Thyroid gland (tissue), 4 donors: Measurements from ENCODE around the gene CCL18. TPM values are rescaled to one million over a fixed set of nuclear protein-coding genes. Genes with fewer than 3 reads are reported as not detected.
"Not testable (repeated sequence)": the region's sequence is repeated elsewhere in the genome, so short reads cannot be mapped to it uniquely, and the experiment has no call there.

Source experiments
- DNase-seq, 2 donors: peaks; one replicate each; pipeline ENCODE4 v3.0.0-alpha.2; 2019
- H3K27ac ChIP-seq, 3 donors: fragments of 200-600 bp; sonication (generic); 1 replicate in 2 of 3; 2 replicates in 1 of 3; pipeline ENCODE4 v1.5.1; 2016 to 2019; ENCODE audit warnings: mild to moderate bottlenecking in 1 of 3, moderate library complexity in 1 of 3
- H3K27me3 ChIP-seq: fragments of 200-600 bp; sonication (generic); one replicate; pipeline ENCODE4 v1.5.1; 2019
- H3K36me3 ChIP-seq, 2 donors: fragments of 200-600 bp; sonication (generic); one replicate each; pipeline ENCODE4 v1.5.1; 2016 to 2019
- H3K4me1 ChIP-seq, 2 donors: fragments of 200-600 bp; sonication (generic); one replicate each; pipeline ENCODE4 v1.5.1; 2017 to 2019
- H3K4me3 ChIP-seq, 3 donors: fragments of 200-600 bp; sonication (generic); replicated peaks in 1 of 3; 1 replicate in 2 of 3; 2 replicates in 1 of 3; pipeline ENCODE4 v1.5.1; 2016; ENCODE audit warnings: mild to moderate bottlenecking in 1 of 3
- H3K9me3 ChIP-seq: fragments of 200-600 bp; sonication (generic); one replicate; pipeline ENCODE4 v1.5.1; 2017
- CTCF ChIP-seq, 6 experiments: fragments of 200-600 bp in 3 of 6; fragments of 450-650 bp in 3 of 6; sonication (generic) in 3 of 6; IDR thresholded peaks; one replicate each; pipeline ENCODE4 v1.5.1; 2016 to 2019; ENCODE audit warnings: antibody characterized with exemption in 6 of 6, mild to moderate bottlenecking in 2 of 6, inconsistent platforms in 1 of 6, moderate library complexity in 1 of 6
- POLR2A ChIP-seq, 2 donors: fragments of 450-650 bp; IDR thresholded peaks; one replicate each; pipeline ENCODE4 v1.6.1; 2017; ENCODE audit warnings: antibody characterized with exemption in 2 of 2, mild to moderate bottlenecking in 2 of 2, moderate library complexity in 1 of 2
- WGBS, 2 donors: methylation state at CpG; one replicate each; pipeline ENCODE4 v1.1.5; 2017; 5-methylcytosine and 5-hydroxymethylcytosine counted together
- intact Hi-C: fragments of 100-400 bp; cut with DNase I; formaldehyde crosslinking; loops from one replicate; pipeline ENCODE4 v1.15.1; 2023
- small RNA-seq: library from RNA; depleted of rRNA; stranded (forward); fragments of <200 nt; gene quantifications from one replicate; pipeline ENCODE3, GENCODE V24; 2016
- total RNA-seq, 4 donors: library from RNA; depleted of rRNA; stranded (reverse); fragments of >200 nt; gene quantifications; one replicate each; pipeline ENCODE4 v1.2.3, GENCODE V29; 2016

The CCL18 gene
- total RNA-seq, 4 donors from 2014 or later = 0.89 to 4.7 (median 2.5) TPM; not detected in 1

- no peaks in the 10 kb centered on the region for H3K4me1 ChIP-seq
- intact Hi-C loops = no loop called here
- TF ChIP-seq POLR2A (IDR thresholded peaks at IDR 0.05) (no peak), CTCF (IDR thresholded peaks at IDR 0.05) (no peak)
- no peak for DNase-seq
- H3K27ac ChIP-seq = no peak overlapping the region
- H3K9me3 ChIP-seq = no peaks in the 10 kb centered on the region
- no peaks in the 10 kb centered on the region for H3K36me3 ChIP-seq
- 35 to 41% methylated on average over 5 of the region's 5 CpGs for WGBS, 2 donors
- H3K27me3 ChIP-seq = no peaks in the 10 kb centered on the region
- H3K4me3 ChIP-seq = no peak overlapping the region
These were observed 53.7 kb downstream of the CCL18 start for GRCh38 chr17:36117505-36118382.

- no peak overlapping the region for H3K27ac ChIP-seq
- no peak overlapping the region for H3K4me3 ChIP-seq
- H3K27me3 ChIP-seq = no peaks in the 10 kb centered on the region
- intact Hi-C loops = no loop called here
- WGBS, 2 donors = 93% methylated on average over 12 of the region's 12 CpGs
- no peak for DNase-seq
- no peaks in the 10 kb centered on the region for H3K9me3 ChIP-seq
- TF ChIP-seq POLR2A (IDR thresholded peaks at IDR 0.05) = no peak
- no peak for TF ChIP-seq CTCF (IDR thresholded peaks at IDR 0.05)
- H3K36me3 ChIP-seq = no peaks in the 10 kb centered on the region
- no peaks in the 10 kb centered on the region for H3K4me1 ChIP-seq
These were observed 54.6 kb downstream of the CCL18 start for GRCh38 chr17:36118477-36119353.

DNA sequence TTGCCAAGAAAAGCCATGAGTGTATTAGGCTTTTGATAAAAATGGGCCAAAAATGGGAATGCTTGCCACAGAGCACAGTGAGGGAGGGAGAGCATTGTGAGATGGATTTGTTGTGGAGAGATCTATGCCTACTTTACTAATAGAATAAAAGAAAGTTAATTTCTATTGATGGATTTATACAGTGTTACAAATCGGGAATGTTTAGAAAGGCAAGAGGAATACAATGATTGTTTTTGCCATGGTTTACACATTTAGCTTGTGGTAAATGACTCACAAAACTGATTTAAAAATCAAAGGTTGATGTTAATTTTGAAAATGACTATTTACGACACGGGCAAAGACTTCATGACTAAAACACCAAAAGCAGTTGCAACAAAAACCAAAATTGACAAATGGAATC lies 56.1 kb downstream of the CCL18 start:
- no peak overlapping the region for H3K27ac ChIP-seq
- intact Hi-C loops = no loop called here
- H3K4me1 ChIP-seq = no peaks in the 10 kb centered on the region
- no peaks in the 10 kb centered on the region for H3K36me3 ChIP-seq
- H3K27me3 ChIP-seq = no peaks in the 10 kb centered on the region
- no peak for TF ChIP-seq CTCF (IDR thresholded peaks at IDR 0.05)
- H3K4me3 ChIP-seq = no peak overlapping the region
- 71 to 75% methylated on average over 3 of the region's 3 CpGs for WGBS, 2 donors
- no peak for DNase-seq
- no peaks in the 10 kb centered on the region for H3K9me3 ChIP-seq

DNA sequence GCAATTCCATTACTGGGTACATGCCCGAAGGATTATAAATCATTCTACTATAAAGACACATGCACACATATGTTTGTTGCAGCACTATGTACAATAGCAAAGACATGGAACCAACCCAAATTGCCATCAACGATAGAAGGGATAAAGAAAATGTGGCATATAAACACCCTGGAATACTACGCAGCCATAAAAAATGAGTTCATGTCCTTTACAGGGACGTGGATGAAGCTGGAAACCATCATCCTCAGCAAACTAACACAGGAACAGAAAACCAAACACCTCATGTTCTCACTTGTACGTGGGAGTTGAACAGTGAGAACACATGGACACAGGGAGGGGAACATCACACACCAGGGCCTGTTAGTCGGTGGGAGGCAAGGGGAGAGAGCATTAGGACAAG lies 57.0 kb downstream of the CCL18 start:
- 61 to 71% methylated on average over 6 of the region's 6 CpGs for WGBS, 2 donors
- H3K27ac ChIP-seq, H3K36me3 ChIP-seq, intact Hi-C loops, H3K4me1 ChIP-seq, H3K4me3 ChIP-seq, H3K27me3 ChIP-seq, H3K9me3 ChIP-seq, DNase-seq: not testable (repeated sequence)

Small RNA genes within 50 kb of the gene (small RNA-seq; reads per million reads assigned to genes)
- not detected for gene RN7SL301P

Other genes with a start within 250 kb of the CCL18 start
- under 1 TPM in 1 of 4 donors, not detected in 3; 0.40 TPM for gene HEATR9, start 195.4 kb upstream of the CCL18 start, total RNA-seq
- 1 to 10 TPM; 2.1 to 5.3 (median 3.8) TPM for gene CCL5, start 183.9 kb upstream of the CCL18 start, total RNA-seq
- gene RDM1, start 133.5 kb upstream of the CCL18 start, total RNA-seq = under 1 TPM in 1 of 4 donors, not detected in 3; 0.93 TPM
- not detected for gene LYZL6, start 120.6 kb upstream of the CCL18 start, total RNA-seq
- gene CCL16, start 82.8 kb upstream of the CCL18 start, total RNA-seq = under 1 TPM in 1 of 4 donors, not detected in 3; 0.81 TPM
- 10 to 100 TPM in 3 of 4 donors, 1 to 10 TPM in 1; 3.0 to 43.0 (median 23.2) TPM for gene CCL14, start 77.5 kb upstream of the CCL18 start, total RNA-seq
- under 1 TPM in 1 of 4 donors, not detected in 3; 0.33 TPM for gene CCL15, start 62.7 kb upstream of the CCL18 start, total RNA-seq
- gene CCL23, start 46.3 kb upstream of the CCL18 start, total RNA-seq = 1 to 10 TPM in 2 of 4 donors, not detected in 2; 2.7 to 3.8 TPM
- gene CCL3, start 25.9 kb downstream of the CCL18 start, total RNA-seq = 1 to 10 TPM in 2 of 4 donors, not detected in 2; 1.7 to 3.9 TPM
- gene CCL4, start 39.6 kb downstream of the CCL18 start, total RNA-seq = 1 to 10 TPM in 2 of 4 donors, under 1 TPM in 1, not detected in 1; 0.78 to 4.3 (median 2.7) TPM
- gene TBC1D3B, start 112.4 kb downstream of the CCL18 start, total RNA-seq = 1 to 10 TPM in 1 of 4 donors, not detected in 3; 3.9 TPM
- gene CCL3L1, start 132.5 kb downstream of the CCL18 start, total RNA-seq = not detected
- gene CCL4L2, start 146.8 kb downstream of the CCL18 start, total RNA-seq = 1 to 10 TPM in 1 of 4 donors, not detected in 3; 2.3 TPM
- under 1 TPM in 1 of 4 donors, not detected in 3; 0.54 TPM for gene TBC1D3I, start 200.3 kb downstream of the CCL18 start, total RNA-seq